WTC11 (cell line): Measurements from ENCODE around the gene CYBA.

ENCODE experiments used
- ATF1 ChIP-seq: sonication (generic); formaldehyde crosslinking; IDR thresholded peaks from 2 replicates; pipeline ENCODE4 v1.8.1; 2023; ENCODE audit warnings: mild to moderate bottlenecking, moderate library complexity, missing genetic modification reagents
- GABPB1 ChIP-seq: sonication (generic); formaldehyde crosslinking; IDR thresholded peaks from 2 replicates; pipeline ENCODE4 v1.8.1; 2023; ENCODE audit warnings: mild to moderate bottlenecking, missing genetic modification reagents
- NR3C1 ChIP-seq: sonication (generic); formaldehyde crosslinking; conservative IDR thresholded peaks from 2 replicates; pipeline ENCODE4 v1.8.1; 2023; ENCODE audit warnings: low read depth, mild to moderate bottlenecking, missing genetic modification reagents
- SP1 ChIP-seq: sonication (generic); formaldehyde crosslinking; conservative IDR thresholded peaks from 2 replicates; pipeline ENCODE4 v1.8.1; 2022; ENCODE audit warnings: missing genetic modification reagents
- TF ChIP-seq, protein P1 (sequence below): fragments of 200-600 bp; IDR thresholded peaks from 2 replicates; pipeline ENCODE4 v1.8.0; 2022; ENCODE audit warnings: antibody characterized with exemption

DNA sequence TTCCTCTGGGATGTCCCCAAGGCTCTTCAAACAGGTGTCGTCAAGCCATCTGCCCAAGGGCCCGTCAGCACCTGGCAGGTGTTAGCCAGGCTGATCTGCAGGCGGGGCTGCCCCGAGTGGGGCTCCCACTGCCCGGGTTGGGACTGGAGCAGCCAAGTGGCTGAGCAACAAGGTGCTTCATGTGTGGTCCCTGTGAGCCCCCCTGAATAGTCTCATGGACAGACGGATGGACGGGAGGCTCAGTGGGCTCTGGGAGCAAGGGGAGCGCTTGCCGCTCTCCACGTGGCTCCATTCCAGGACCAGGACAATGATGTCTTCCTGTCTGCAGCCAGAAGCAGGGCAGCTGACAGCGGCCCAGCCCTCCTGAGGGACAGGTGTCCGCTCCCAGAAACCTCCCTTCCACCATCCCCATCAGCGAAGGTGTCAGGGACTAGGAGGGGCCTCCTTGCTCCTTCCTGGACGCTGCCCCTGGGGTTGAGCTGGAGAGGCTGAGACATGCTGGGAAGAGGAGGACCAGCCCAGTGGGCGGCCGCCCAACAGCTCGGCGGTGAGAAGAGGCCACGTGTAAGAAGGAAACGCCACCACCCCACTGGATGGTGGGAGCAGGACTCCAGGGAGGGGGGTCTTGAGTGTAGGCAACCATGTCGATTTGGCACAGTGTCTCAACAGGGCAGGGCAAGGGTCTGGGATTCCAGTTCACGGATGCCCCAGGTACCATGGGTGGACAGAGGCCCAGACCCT is 25.8 kb upstream of the CYBA start:
- TF ChIP-seq NR3C1 (CRISPR knock-in tag) (no peak), GABPB1 (CRISPR knock-in tag) (no peak), SP1 (no peak), ATF1 (CRISPR knock-in tag) (no peak)
- TF ChIP-seq, protein P1, sequence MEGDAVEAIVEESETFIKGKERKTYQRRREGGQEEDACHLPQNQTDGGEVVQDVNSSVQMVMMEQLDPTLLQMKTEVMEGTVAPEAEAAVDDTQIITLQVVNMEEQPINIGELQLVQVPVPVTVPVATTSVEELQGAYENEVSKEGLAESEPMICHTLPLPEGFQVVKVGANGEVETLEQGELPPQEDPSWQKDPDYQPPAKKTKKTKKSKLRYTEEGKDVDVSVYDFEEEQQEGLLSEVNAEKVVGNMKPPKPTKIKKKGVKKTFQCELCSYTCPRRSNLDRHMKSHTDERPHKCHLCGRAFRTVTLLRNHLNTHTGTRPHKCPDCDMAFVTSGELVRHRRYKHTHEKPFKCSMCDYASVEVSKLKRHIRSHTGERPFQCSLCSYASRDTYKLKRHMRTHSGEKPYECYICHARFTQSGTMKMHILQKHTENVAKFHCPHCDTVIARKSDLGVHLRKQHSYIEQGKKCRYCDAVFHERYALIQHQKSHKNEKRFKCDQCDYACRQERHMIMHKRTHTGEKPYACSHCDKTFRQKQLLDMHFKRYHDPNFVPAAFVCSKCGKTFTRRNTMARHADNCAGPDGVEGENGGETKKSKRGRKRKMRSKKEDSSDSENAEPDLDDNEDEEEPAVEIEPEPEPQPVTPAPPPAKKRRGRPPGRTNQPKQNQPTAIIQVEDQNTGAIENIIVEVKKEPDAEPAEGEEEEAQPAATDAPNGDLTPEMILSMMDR: no peak
